H1 (cell line): Measurements from ENCODE around the gene MYL5. TPM values are rescaled to one million over a fixed set of nuclear protein-coding genes. Genes with fewer than 3 reads are reported as not detected.

ENCODE experiments used
- CTCF ChIA-PET: fragments of 300-600 bp; sonication (Branson Sonifier 250); formaldehyde crosslinking; loops from one replicate; lab custom pipeline; 2021; ENCODE audit not compliant: partially characterized antibody; lab: Charles Lee
- POLR2A ChIA-PET: fragments of 300-600 bp; sonication (Branson Sonifier 250); formaldehyde crosslinking; loops from one replicate; lab custom pipeline; 2021; ENCODE audit warnings: inconsistent platforms; ENCODE audit not compliant: partially characterized antibody; lab: Charles Lee
- DNase-seq, 2 experiments: peaks; one replicate each; pipeline versions ENCODE4 v3.0.0 to v3.0.0-alpha.2; 2010 to 2022; ENCODE audit warnings: low spot score in 2 of 2, low read depth in 1 of 2, mixed read lengths in 1 of 2
- FAIRE-seq: peaks from 2 replicates; lab custom pipeline; 2011; peaks lifted over from hg19 to GRCh38; lab: Jason Lieb, UNC
- H2AFZ ChIP-seq: 2 replicates; pipeline ENCODE4 v1.8.1; 2012; ENCODE audit warnings: low read length, inconsistent platforms
- H2AK5ac ChIP-seq: 2 replicates; pipeline ENCODE4 v1.6.1; 2013; ENCODE audit warnings: low read depth, low read length
- H2BK120ac ChIP-seq: replicated peaks from 2 replicates; pipeline ENCODE3; 2013; ENCODE audit warnings: low read depth, low read length, inconsistent platforms
- H2BK12ac ChIP-seq: 2 replicates; pipeline ENCODE4 v1.6.1; 2013; ENCODE audit warnings: low read depth, low read length
- H2BK15ac ChIP-seq: 2 replicates; pipeline ENCODE4 v1.6.1; 2013; ENCODE audit warnings: low read length
- H2BK20ac ChIP-seq: 2 replicates; pipeline ENCODE4 v1.6.1; 2013; ENCODE audit warnings: low read length
- H2BK5ac ChIP-seq: 2 replicates; pipeline ENCODE4 v1.6.1; 2013; ENCODE audit warnings: low read depth, low read length
- H3K14ac ChIP-seq: 2 replicates; pipeline ENCODE4 v1.6.1; 2013; ENCODE audit warnings: inconsistent platforms; ENCODE audit not compliant: insufficient read length
- H3K18ac ChIP-seq: 2 replicates; pipeline ENCODE4 v1.6.1; 2013; ENCODE audit warnings: low read length; ENCODE audit errors: extremely low read depth
- H3K23ac ChIP-seq: 2 replicates; pipeline ENCODE4 v1.6.1; 2013; ENCODE audit warnings: inconsistent platforms; ENCODE audit not compliant: insufficient read length
- H3K23me2 ChIP-seq: 2 replicates; pipeline ENCODE4 v1.6.1; 2013; ENCODE audit warnings: low read depth, low read length
- H3K27ac ChIP-seq: 2 replicates; pipeline ENCODE4 v1.6.1; 2011; ENCODE audit warnings: low read depth, low read length, inconsistent platforms
- H3K27me3 ChIP-seq, 4 experiments: replicated peaks in 1 of 4; 1 replicate in 1 of 4; 2 replicates in 3 of 4; pipeline versions ENCODE4 v1.6.1 to v1.8.1; 2011 to 2013; ENCODE audit warnings: low read length in 3 of 4, mild to moderate bottlenecking in 3 of 4, inconsistent platforms in 2 of 4, mixed read lengths in 2 of 4, moderate library complexity in 1 of 4; ENCODE audit not compliant: control insufficient read depth in 3 of 4, insufficient read depth in 3 of 4; ENCODE audit errors: extremely low read depth in 1 of 4
- H3K36me3 ChIP-seq, 4 experiments: 2 replicates each; pipeline versions ENCODE4 v1.6.1 to v1.8.1; 2011 to 2013; ENCODE audit warnings: mild to moderate bottlenecking in 4 of 4, low read length in 3 of 4, moderate library complexity in 2 of 4, control low read depth in 1 of 4, inconsistent platforms in 1 of 4; ENCODE audit not compliant: insufficient read depth in 4 of 4, control insufficient read depth in 2 of 4
- H3K4ac ChIP-seq: replicated peaks from 2 replicates; pipeline ENCODE3; 2013; ENCODE audit warnings: low read length, low read depth, mixed read lengths, inconsistent platforms; ENCODE audit not compliant: insufficient read length
- H3K4me1 ChIP-seq, 4 experiments: replicated peaks in 1 of 4; 1 replicate in 1 of 4; 2 replicates in 3 of 4; pipeline versions ENCODE4 v1.6.1 to v1.8.1; 2011 to 2013; ENCODE audit warnings: low read length in 3 of 4, inconsistent platforms in 2 of 4, mixed read lengths in 1 of 4; ENCODE audit not compliant: insufficient read depth in 4 of 4, control insufficient read depth in 3 of 4
- H3K4me2 ChIP-seq, 2 experiments: 2 replicates each; pipeline versions ENCODE4 v1.6.1 to v1.8.1; 2011 to 2013; ENCODE audit warnings: low read depth in 2 of 2, low read length in 2 of 2, control low read depth in 1 of 2, inconsistent platforms in 1 of 2, mild to moderate bottlenecking in 1 of 2; ENCODE audit not compliant: insufficient read depth in 1 of 2
- H3K4me3 ChIP-seq, 4 experiments: fragments of 200-600, 300-600 bp in 1 of 4; sonication (generic), shearing (Covaris generic), sonication (Bioruptor Twin) in 1 of 4; 2 replicates each; pipeline versions ENCODE4 v1.5.1 to v1.8.1; 2011 to 2016; ENCODE audit warnings: low read length in 4 of 4, low read depth in 3 of 4, control low read depth in 2 of 4, inconsistent platforms in 2 of 4, mild to moderate bottlenecking in 2 of 4, mixed read lengths in 1 of 4, moderate library complexity in 1 of 4; ENCODE audit not compliant: insufficient read depth in 2 of 4; ENCODE audit errors: extremely low read depth in 1 of 4
- H3K56ac ChIP-seq: replicated peaks from 2 replicates; pipeline ENCODE3; 2013; ENCODE audit warnings: low read depth, mild to moderate bottlenecking, mixed read lengths, low read length, inconsistent platforms; ENCODE audit not compliant: insufficient read length
- H3K79me1 ChIP-seq: 2 replicates; pipeline ENCODE4 v1.6.1; 2013; ENCODE audit warnings: low read depth, low read length, control low read depth
- H3K79me2 ChIP-seq, 2 experiments: 2 replicates each; pipeline versions ENCODE4 v1.6.1 to v1.8.1; 2012 to 2013; ENCODE audit warnings: low read length in 2 of 2, mild to moderate bottlenecking in 2 of 2, inconsistent platforms in 1 of 2; ENCODE audit not compliant: insufficient read depth in 2 of 2, control insufficient read depth in 1 of 2
- H3K9ac ChIP-seq, 4 experiments: replicated peaks in 1 of 4; 1 replicate in 1 of 4; 2 replicates in 3 of 4; pipeline versions ENCODE4 v1.6.1 to v1.8.1; 2011 to 2013; ENCODE audit warnings: low read depth in 3 of 4, low read length in 3 of 4, control low read depth in 2 of 4, mild to moderate bottlenecking in 2 of 4, moderate library complexity in 2 of 4, inconsistent platforms in 1 of 4; ENCODE audit errors: extremely low read depth in 1 of 4
- H3K9me3 ChIP-seq, 2 experiments: 2 replicates each; pipeline versions ENCODE4 v1.6.1 to v1.8.1; 2012 to 2013; ENCODE audit warnings: mild to moderate bottlenecking in 2 of 2, moderate library complexity in 2 of 2, control low read depth in 1 of 2, inconsistent platforms in 1 of 2, low read depth in 1 of 2, low read length in 1 of 2, mixed read lengths in 1 of 2; ENCODE audit not compliant: insufficient read depth in 2 of 2
- H4K20me1 ChIP-seq, 2 experiments: replicated peaks in 1 of 2; 2 replicates each; pipeline versions ENCODE3 to v1.8.1; 2011 to 2013; ENCODE audit warnings: inconsistent platforms in 2 of 2, low read length in 2 of 2, mild to moderate bottlenecking in 1 of 2; ENCODE audit not compliant: insufficient read depth in 2 of 2, control insufficient read depth in 1 of 2
- H4K5ac ChIP-seq: 2 replicates; pipeline ENCODE4 v1.6.1; 2013; ENCODE audit warnings: low read length, low read depth, mixed read lengths, inconsistent platforms; ENCODE audit not compliant: insufficient read length
- H4K8ac ChIP-seq: 2 replicates; pipeline ENCODE4 v1.8.0; 2013; ENCODE audit warnings: mild to moderate bottlenecking, moderate library complexity, low read length, inconsistent platforms; ENCODE audit not compliant: insufficient read depth; ENCODE audit errors: extremely low read depth
- H4K91ac ChIP-seq: replicated peaks from 2 replicates; pipeline ENCODE3; 2013; ENCODE audit warnings: low read length, mixed read lengths, inconsistent platforms; ENCODE audit not compliant: insufficient read length
- ATF2 ChIP-seq: IDR thresholded peaks from 2 replicates; pipeline ENCODE4 v1.6.1; 2012; ENCODE audit warnings: low read length, inconsistent platforms
- BACH1 ChIP-seq: IDR thresholded peaks from 2 replicates; pipeline ENCODE4 v1.6.1; 2012; ENCODE audit warnings: low read length, improper control_type of control experiment
- BRCA1 ChIP-seq: IDR thresholded peaks from 2 replicates; pipeline ENCODE4 v1.6.1; 2012; ENCODE audit warnings: low read depth, low read length, improper control_type of control experiment
- GTF2F1 ChIP-seq: IDR thresholded peaks from 2 replicates; pipeline ENCODE4 v1.6.1; 2012; ENCODE audit warnings: low read depth, low read length, improper control_type of control experiment, borderline replicate concordance
- KDM4A ChIP-seq: IDR thresholded peaks from one replicate; pipeline ENCODE4 v1.7.1; 2012; ENCODE audit warnings: low read depth, mild to moderate bottlenecking, moderate library complexity, low read length, inconsistent platforms; ENCODE audit not compliant: severe bottlenecking
- KDM5A ChIP-seq: fragments of 200-600 bp; IDR thresholded peaks from 2 replicates; pipeline ENCODE4 v1.7.1; 2012; ENCODE audit warnings: mild to moderate bottlenecking, low read length, inconsistent platforms, mixed read lengths
- POLR2AphosphoS5 ChIP-seq: IDR thresholded peaks from 2 replicates; pipeline ENCODE4 v1.6.1; 2011; ENCODE audit warnings: low read depth, low read length
- SP1 ChIP-seq: IDR thresholded peaks from 2 replicates; pipeline ENCODE4 v1.6.1; 2011; ENCODE audit warnings: low read depth, low read length
- WGBS, 2 experiments: shearing (Covaris generic) in 1 of 2; methylation state at CpG; one replicate each; pipeline versions ENCODE4 v1.1.6 to v1.1.7; 2013 to 2015; ENCODE audit warnings: low lambda C conversion rate in 2 of 2, mixed read lengths in 2 of 2, inconsistent platforms in 1 of 2, low coverage in 1 of 2, missing lambda C conversion rate in 1 of 2; ENCODE audit not compliant: insufficient replicate concordance in 2 of 2, insufficient coverage in 1 of 2, insufficient read length in 1 of 2; ENCODE audit errors: extremely low coverage in 1 of 2, missing lambda C conversion rate in 1 of 2; 5-methylcytosine and 5-hydroxymethylcytosine counted together
- polyA plus RNA-seq, 7 experiments: library from polyadenylated mRNA; depleted of rRNA in 3 of 7; stranded (reverse) in 5 of 7; unstranded in 2 of 7; fragments of >200 nt in 5 of 7; fragments of 200-250 nt in 2 of 7; gene quantifications; 1 replicate in 5 of 7; 2 replicates in 1 of 7; 4 replicates in 1 of 7; pipeline versions ENCODE4 v1.2.1 to v1.2.3, GENCODE V29; 2011 to 2013; ENCODE audit warnings: missing spikeins in 2 of 7, mixed read lengths in 2 of 7
- total RNA-seq: library from RNA; stranded (reverse); fragmentation: NEBNext Ultra II Directional; extraction: Animal tissue kit (Norgen Biotek cat#: 25700); gene quantifications from 2 replicates; pipeline ENCODE4 v1.2.1, GENCODE V29; 2021

The MYL5 gene
- total and polyA plus RNA-seq, 2 of the 8 experiments (the other 6 are each of a cell fraction or from before 2014, with no cell fraction given) = 5.7 to 6.8 TPM

DNA sequence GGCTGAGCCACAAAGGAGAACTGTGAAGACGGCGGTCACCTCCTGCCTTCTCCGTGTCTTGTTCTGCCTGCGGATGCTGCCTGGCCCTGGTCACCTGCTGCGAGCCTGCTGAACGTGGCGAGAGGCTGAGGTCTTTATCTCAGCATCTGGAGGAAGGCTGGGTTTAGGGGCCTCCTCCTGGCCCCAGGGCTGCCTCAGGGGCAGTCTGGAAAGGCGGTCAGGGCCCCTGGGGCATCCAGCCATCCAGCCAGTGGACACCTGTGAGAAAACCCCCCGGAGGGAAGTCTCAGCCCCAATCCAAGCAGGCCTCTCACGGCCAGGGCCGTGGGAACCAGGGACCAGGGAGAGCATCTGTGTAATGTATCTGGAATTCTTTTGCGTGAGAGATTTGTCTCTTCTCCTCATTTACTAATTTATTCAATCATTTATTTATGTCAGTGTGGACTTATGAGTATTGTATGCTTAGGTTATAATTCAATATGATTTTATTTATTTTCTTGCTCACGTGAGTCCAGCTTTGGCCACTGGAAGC is 37.6 kb upstream of the MYL5 start:
- Histone ChIP-seq H2BK12ac (no peak overlapping the region), H3K56ac (no peak overlapping the region), H2BK5ac (no peak overlapping the region), H3K4me3 (no peak overlapping the region), H3K9ac (no peak overlapping the region), H2AK5ac (no peak overlapping the region), H4K20me1 (peaks cover 0 to 2% of the 10 kb centered on the region in 2 experiments), H3K27ac (no peak overlapping the region), H2BK15ac (no peak overlapping the region), H3K4ac (no peak overlapping the region), H3K27me3 (no peaks in the 10 kb centered on the region; a peak in 1 of 7 replicates), H4K91ac (no peak overlapping the region), H3K4me2 (no peak overlapping the region), H4K8ac (no peak overlapping the region), H3K79me2 (no peaks in the 10 kb centered on the region), H3K79me1 (no peaks in the 10 kb centered on the region), H3K36me3 (no peaks in the 10 kb centered on the region), H2BK120ac (no peak overlapping the region), H2AFZ (no peak overlapping the region), H3K18ac (no peak overlapping the region), H4K5ac (no peak overlapping the region), H3K9me3 (peaks cover 8 to 14% of the 10 kb centered on the region in 2 experiments; a peak in 3 of 4 replicates), H3K4me1 (no peaks in the 10 kb centered on the region), H3K14ac (no peak overlapping the region), H2BK20ac (no peak overlapping the region), H3K23me2 (no peaks in the 10 kb centered on the region), H3K23ac (no peak overlapping the region)
- TF ChIP-seq KDM4A (no peak), SP1 (no peak), BACH1 (no peak), ATF2 (no peak), BRCA1 (no peak), KDM5A (no peak), GTF2F1 (no peak), POLR2AphosphoS5 (no peak)
- DNase-seq (no peak), FAIRE-seq (no peak)
- CTCF ChIA-PET = no interaction called here
- POLR2A ChIA-PET = no interaction called here
- 84% methylated on average over 13 of the region's 13 CpGs; no CpG with 5 or more reads in 1 of the 2 experiments for WGBS, 2 experiments
